ENCODE measurements around the gene CDX1. TPM values are rescaled to one million over a fixed set of nuclear protein-coding genes. Genes with fewer than 3 reads are reported as not detected.
A peak's percentile ranks its signal among the peaks of the same experiment; 100 is the strongest.

Gene CDX1
- total RNA-seq, 2 donors from 2014 or later, result not detected

GRCh38 chr5:150156540-150156939 is 10.0 kb upstream of the CDX1 start:
- peaks cover 44% of the 10 kb centered on the region for H3K27me3 Mint-ChIP-seq
- no peak overlapping the region for H3K4me3 Mint-ChIP-seq

GRCh38 chr5:150157168-150157567 is 9.4 kb upstream of the CDX1 start:
- Mint-ChIP-seq H3K4me3 (no peak overlapping the region), H3K4me1 (peaks cover 14% of the 10 kb centered on the region), H3K27me3 (peaks cover 44% of the 10 kb centered on the region), H3K27ac (no peak overlapping the region), H3K36me3 (ENCODE audit: low read depth) (peaks cover 2% of the 10 kb centered on the region)
- ATAC-seq (no peak), DNase-seq (no peak)
- no peaks in the 10 kb centered on the region for H3K9me3 ChIP-seq (ENCODE audit: control insufficient read depth, low read length, poor library complexity, severe bottlenecking)

More at GRCh38 chr5:150156540-150156939, 10.0 kb upstream of the CDX1 start:
- Mint-ChIP-seq H3K36me3 (ENCODE audit: low read depth) (peaks cover 2% of the 10 kb centered on the region), H3K27ac (no peak overlapping the region), H3K4me1 (peaks cover 12% of the 10 kb centered on the region)
- ATAC-seq, result no peak
- no peaks in the 10 kb centered on the region for H3K9me3 ChIP-seq (ENCODE audit: control insufficient read depth, low read length, poor library complexity, severe bottlenecking)
- DNase-seq, result no peak

- DNase-seq, result no peak
- no peaks in the 10 kb centered on the region for H3K9me3 ChIP-seq (ENCODE audit: control insufficient read depth, low read length, poor library complexity, severe bottlenecking)
- no peak overlapping the region for H3K4me3 Mint-ChIP-seq
- peaks cover 14% of the 10 kb centered on the region for H3K4me1 Mint-ChIP-seq
- ATAC-seq, result no peak
- H3K27ac Mint-ChIP-seq, result no peak overlapping the region
- peaks cover 2% of the 10 kb centered on the region for H3K36me3 Mint-ChIP-seq (ENCODE audit: low read depth)
- peaks cover 38% of the 10 kb centered on the region for H3K27me3 Mint-ChIP-seq
Observed at GRCh38 chr5:150158170-150158949, 8.2 kb upstream of the CDX1 start.

- ATAC-seq, result no peak
Observed at GRCh38 chr5:150159031-150159430, 7.5 kb upstream of the CDX1 start.

GRCh38 chr5:150159741-150160179 is 6.8 kb upstream of the CDX1 start:
- H3K27me3 Mint-ChIP-seq, result peaks cover 34% of the 10 kb centered on the region
- no peak for ATAC-seq
- no peak overlapping the region for H3K27ac Mint-ChIP-seq

More at GRCh38 chr5:150159031-150159430, 7.5 kb upstream of the CDX1 start:
- Mint-ChIP-seq H3K4me1 (peaks cover 12% of the 10 kb centered on the region), H3K36me3 (ENCODE audit: low read depth) (peaks cover 2% of the 10 kb centered on the region), H3K27ac (no peak overlapping the region), H3K4me3 (no peak overlapping the region), H3K27me3 (peaks cover 32% of the 10 kb centered on the region)
- H3K9me3 ChIP-seq (ENCODE audit: control insufficient read depth, low read length, poor library complexity, severe bottlenecking), result no peaks in the 10 kb centered on the region
- no peak for DNase-seq

GRCh38 chr5:150160448-150161081 is 6.0 kb upstream of the CDX1 start:
- Mint-ChIP-seq H3K4me1 (peaks cover 12% of the 10 kb centered on the region), H3K4me3 (no peak overlapping the region), H3K36me3 (ENCODE audit: low read depth) (peaks cover 2% of the 10 kb centered on the region), H3K27me3 (peaks cover 37% of the 10 kb centered on the region), H3K27ac (no peak overlapping the region)
- DNase-seq, result no peak
- H3K9me3 ChIP-seq (ENCODE audit: control insufficient read depth, low read length, poor library complexity, severe bottlenecking), result no peaks in the 10 kb centered on the region
- ATAC-seq, result no peak

More at GRCh38 chr5:150159741-150160179, 6.8 kb upstream of the CDX1 start:
- DNase-seq, result no peak
- peaks cover 12% of the 10 kb centered on the region for H3K4me1 Mint-ChIP-seq
- peaks cover 2% of the 10 kb centered on the region for H3K36me3 Mint-ChIP-seq (ENCODE audit: low read depth)
- no peak overlapping the region for H3K4me3 Mint-ChIP-seq
- H3K9me3 ChIP-seq (ENCODE audit: control insufficient read depth, low read length, poor library complexity, severe bottlenecking), result no peaks in the 10 kb centered on the region

- no peaks in the 10 kb centered on the region for H3K9me3 ChIP-seq (ENCODE audit: control insufficient read depth, low read length, poor library complexity, severe bottlenecking)
- peaks cover 35% of the 10 kb centered on the region for H3K27me3 Mint-ChIP-seq
- H3K36me3 Mint-ChIP-seq (ENCODE audit: low read depth), result no peaks in the 10 kb centered on the region
- no peak overlapping the region for H3K27ac Mint-ChIP-seq
- DNase-seq (peak; percentile 36 to 72 (median 38)), ATAC-seq (peak; percentile 88)
- H3K4me3 Mint-ChIP-seq, result no peak overlapping the region
- H3K4me1 Mint-ChIP-seq, result peaks cover 5% of the 10 kb centered on the region
Observed at GRCh38 chr5:150161242-150162141, 5.1 kb upstream of the CDX1 start.

GRCh38 chr5:150162142-150162513 is 4.5 kb upstream of the CDX1 start:
- no peak overlapping the region for H3K4me3 Mint-ChIP-seq
- peaks cover 5% of the 10 kb centered on the region for H3K4me1 Mint-ChIP-seq
- peaks cover 30% of the 10 kb centered on the region for H3K27me3 Mint-ChIP-seq
- no peak for DNase-seq
- H3K9me3 ChIP-seq (ENCODE audit: control insufficient read depth, low read length, poor library complexity, severe bottlenecking), result no peaks in the 10 kb centered on the region
- H3K36me3 Mint-ChIP-seq (ENCODE audit: low read depth), result no peaks in the 10 kb centered on the region
- no peak for ATAC-seq
- H3K27ac Mint-ChIP-seq, result no peak overlapping the region

GRCh38 chr5:150163035-150163434 is 3.5 kb upstream of the CDX1 start:
- H3K9me3 ChIP-seq (ENCODE audit: control insufficient read depth, low read length, poor library complexity, severe bottlenecking), result no peaks in the 10 kb centered on the region
- H3K4me3 Mint-ChIP-seq, result no peak overlapping the region
- no peak for DNase-seq
- ATAC-seq, result no peak
- no peak overlapping the region for H3K27ac Mint-ChIP-seq
- peaks cover 8% of the 10 kb centered on the region for H3K4me1 Mint-ChIP-seq
- H3K27me3 Mint-ChIP-seq, result peaks cover 30% of the 10 kb centered on the region
- peaks cover 2% of the 10 kb centered on the region for H3K36me3 Mint-ChIP-seq (ENCODE audit: low read depth)

GRCh38 chr5:150163547-150164059 is 3.0 kb upstream of the CDX1 start:
- H3K36me3 Mint-ChIP-seq (ENCODE audit: low read depth), result peaks cover 2% of the 10 kb centered on the region
- DNase-seq (no peak), ATAC-seq (no peak)
- peaks cover 8% of the 10 kb centered on the region for H3K4me1 Mint-ChIP-seq
- no peaks in the 10 kb centered on the region for H3K9me3 ChIP-seq (ENCODE audit: control insufficient read depth, low read length, poor library complexity, severe bottlenecking)
- no peak overlapping the region for H3K27ac Mint-ChIP-seq
- peaks cover 36% of the 10 kb centered on the region for H3K27me3 Mint-ChIP-seq
- H3K4me3 Mint-ChIP-seq, result no peak overlapping the region

GRCh38 chr5:150164211-150164980 is 2.2 kb upstream of the CDX1 start:
- ATAC-seq (no peak), DNase-seq (no peak)
- Mint-ChIP-seq H3K4me1 (peaks cover 8% of the 10 kb centered on the region), H3K27ac (peak overlapping the region; percentile 75), H3K36me3 (ENCODE audit: low read depth) (peaks cover 2% of the 10 kb centered on the region), H3K27me3 (peaks cover 44% of the 10 kb centered on the region), H3K4me3 (no peak overlapping the region)
- H3K9me3 ChIP-seq (ENCODE audit: control insufficient read depth, low read length, poor library complexity, severe bottlenecking), result no peaks in the 10 kb centered on the region

GRCh38 chr5:150166037-150166649 is 435 bp upstream of the CDX1 start:
- Mint-ChIP-seq H3K4me1 (peaks cover 8% of the 10 kb centered on the region), H3K27ac (no peak overlapping the region), H3K27me3 (peaks cover 61% of the 10 kb centered on the region), H3K36me3 (ENCODE audit: low read depth) (peaks cover 4% of the 10 kb centered on the region), H3K4me3 (no peak overlapping the region)
- ATAC-seq (no peak), DNase-seq (no peak)
- no peaks in the 10 kb centered on the region for H3K9me3 ChIP-seq (ENCODE audit: control insufficient read depth, low read length, poor library complexity, severe bottlenecking)
